NCI-H510A (cell line): ENCODE results near the gene MAMDC2.

ENCODE experiments used
- DNase-seq: peaks from one replicate; lab custom pipeline; 2025; lab: John Stamatoyannopoulos, UW

MAMDC2 gene

GRCh38 chr9:70261131-70261870 lies 217.7 kb downstream of the MAMDC2 start:
- no peak for DNase-seq

- no peak for DNase-seq
These were observed 218.7 kb downstream of the MAMDC2 start for GRCh38 chr9:70262366-70262765.

- DNase-seq: no peak
These were observed 219.3 kb downstream of the MAMDC2 start for GRCh38 chr9:70262948-70263347.

- DNase-seq: no peak
These were observed 219.8 kb downstream of the MAMDC2 start for GRCh38 chr9:70263421-70263820.
